Vagina (tissue), 2 donors: ENCODE data around the gene MYZAP.

ENCODE experiments used
- POLR2A ChIP-seq, 2 donors: fragments of 450-650 bp; IDR thresholded peaks; one replicate each; pipeline ENCODE4 v1.6.1; 2017; ENCODE audit warnings: antibody characterized with exemption in 2 of 2, mild to moderate bottlenecking in 2 of 2, moderate library complexity in 2 of 2
- TF ChIP-seq, protein P1 (sequence below), 3 experiments: fragments of 450-650 bp in 2 of 3; fragments of 200-600 bp in 1 of 3; sonication (generic) in 1 of 3; IDR thresholded peaks; one replicate each; pipeline ENCODE4 v1.5.1; 2017 to 2019; ENCODE audit warnings: antibody characterized with exemption in 3 of 3, mild to moderate bottlenecking in 2 of 3, moderate library complexity in 2 of 3

- TF ChIP-seq POLR2A (IDR thresholded peaks at IDR 0.05) = no peak
- TF ChIP-seq, protein P1, sequence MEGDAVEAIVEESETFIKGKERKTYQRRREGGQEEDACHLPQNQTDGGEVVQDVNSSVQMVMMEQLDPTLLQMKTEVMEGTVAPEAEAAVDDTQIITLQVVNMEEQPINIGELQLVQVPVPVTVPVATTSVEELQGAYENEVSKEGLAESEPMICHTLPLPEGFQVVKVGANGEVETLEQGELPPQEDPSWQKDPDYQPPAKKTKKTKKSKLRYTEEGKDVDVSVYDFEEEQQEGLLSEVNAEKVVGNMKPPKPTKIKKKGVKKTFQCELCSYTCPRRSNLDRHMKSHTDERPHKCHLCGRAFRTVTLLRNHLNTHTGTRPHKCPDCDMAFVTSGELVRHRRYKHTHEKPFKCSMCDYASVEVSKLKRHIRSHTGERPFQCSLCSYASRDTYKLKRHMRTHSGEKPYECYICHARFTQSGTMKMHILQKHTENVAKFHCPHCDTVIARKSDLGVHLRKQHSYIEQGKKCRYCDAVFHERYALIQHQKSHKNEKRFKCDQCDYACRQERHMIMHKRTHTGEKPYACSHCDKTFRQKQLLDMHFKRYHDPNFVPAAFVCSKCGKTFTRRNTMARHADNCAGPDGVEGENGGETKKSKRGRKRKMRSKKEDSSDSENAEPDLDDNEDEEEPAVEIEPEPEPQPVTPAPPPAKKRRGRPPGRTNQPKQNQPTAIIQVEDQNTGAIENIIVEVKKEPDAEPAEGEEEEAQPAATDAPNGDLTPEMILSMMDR (IDR thresholded peaks at IDR 0.05) = no peak
These were observed 8.5 kb downstream of the MYZAP start for GRCh38 chr15:57600197-57600596.
